Mesodermal cell (in vitro differentiated cells): ENCODE measurements around the gene KCNQ5.

Experiments used
- H3K27ac ChIP-seq: 2 replicates; pipeline ENCODE4 v1.7.0; 2013; ENCODE audit warnings: mild to moderate bottlenecking, low read depth, low read length, moderate library complexity; ENCODE audit not compliant: severe bottlenecking
- H3K36me3 ChIP-seq: 2 replicates; pipeline ENCODE4 v1.7.1; 2013; ENCODE audit warnings: mild to moderate bottlenecking, low read length, moderate library complexity; ENCODE audit not compliant: control insufficient read depth, insufficient read depth
- H3K4me1 ChIP-seq: one replicate; pipeline ENCODE4 v1.7.1; 2013; ENCODE audit warnings: mild to moderate bottlenecking, low read length; ENCODE audit not compliant: insufficient read depth, control insufficient read depth, poor library complexity, severe bottlenecking
- H3K4me3 ChIP-seq: 2 replicates; pipeline ENCODE4 v1.7.0; 2013; ENCODE audit warnings: low read length, control low read depth, mild to moderate bottlenecking; ENCODE audit not compliant: insufficient read depth, poor library complexity, severe bottlenecking; ENCODE audit errors: extremely low read depth
- H3K9me3 ChIP-seq: 2 replicates; pipeline ENCODE4 v1.7.1; 2013; ENCODE audit warnings: mild to moderate bottlenecking, low read length, moderate library complexity; ENCODE audit not compliant: control insufficient read depth
- WGBS, 2 experiments: methylation state at CpG; one replicate each; pipeline ENCODE4 v1.1.5; 2013; ENCODE audit warnings: missing lambda C conversion rate in 2 of 2; ENCODE audit not compliant: insufficient coverage in 2 of 2; 5-methylcytosine and 5-hydroxymethylcytosine counted together

KCNQ5 gene

DNA sequence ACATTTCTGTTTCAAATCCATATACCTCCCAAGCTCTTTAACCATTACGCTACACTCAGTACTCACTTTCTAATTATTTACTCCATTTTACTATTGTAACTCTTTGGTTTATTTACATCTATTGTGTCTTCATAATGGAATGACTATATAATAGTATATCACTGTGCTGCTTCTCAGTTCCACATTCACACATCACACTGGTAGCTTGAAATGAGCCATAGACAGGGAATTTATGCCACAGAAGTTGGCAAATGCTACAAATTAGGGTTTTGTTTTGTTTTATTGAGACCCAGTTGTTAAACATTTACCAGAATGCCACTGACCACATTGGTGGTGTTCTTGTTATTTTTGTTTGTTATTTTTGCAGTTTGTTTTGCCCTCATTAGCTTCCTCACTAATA lies 213.9 kb downstream of the KCNQ5 start:
- no peaks in the 10 kb centered on the region for H3K9me3 ChIP-seq
- no peak overlapping the region for H3K27ac ChIP-seq
- no peak overlapping the region for H3K4me3 ChIP-seq
- 100% methylated on average over 1 of the region's 1 CpG; no CpG with 5 or more reads in 1 of the 2 experiments for WGBS, 2 experiments
- no peaks in the 10 kb centered on the region for H3K4me1 ChIP-seq
- no peaks in the 10 kb centered on the region for H3K36me3 ChIP-seq

DNA sequence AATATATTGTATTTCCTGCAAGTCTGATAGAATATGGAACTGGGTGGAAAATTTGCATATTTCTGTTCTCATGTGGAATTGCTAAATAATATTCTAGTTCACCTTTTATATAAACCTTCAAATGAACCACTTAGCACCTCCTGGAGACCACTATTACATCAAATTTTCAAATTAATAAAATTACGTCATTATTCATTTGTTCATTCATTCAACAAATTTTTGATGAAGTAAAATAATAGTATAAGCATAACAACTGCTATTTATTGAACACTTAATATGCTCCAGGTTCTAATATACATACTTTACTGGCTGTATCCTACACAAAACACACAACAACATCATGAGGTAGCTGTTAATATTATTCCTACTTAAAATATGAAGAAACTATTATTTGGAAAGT lies 215.1 kb downstream of the KCNQ5 start:
- Histone ChIP-seq H3K4me3 (no peak overlapping the region), H3K4me1 (no peaks in the 10 kb centered on the region), H3K36me3 (no peaks in the 10 kb centered on the region), H3K27ac (no peak overlapping the region), H3K9me3 (no peaks in the 10 kb centered on the region)
- no CpG with 5 or more reads among the region's 1 CpG for WGBS, 2 experiments

DNA sequence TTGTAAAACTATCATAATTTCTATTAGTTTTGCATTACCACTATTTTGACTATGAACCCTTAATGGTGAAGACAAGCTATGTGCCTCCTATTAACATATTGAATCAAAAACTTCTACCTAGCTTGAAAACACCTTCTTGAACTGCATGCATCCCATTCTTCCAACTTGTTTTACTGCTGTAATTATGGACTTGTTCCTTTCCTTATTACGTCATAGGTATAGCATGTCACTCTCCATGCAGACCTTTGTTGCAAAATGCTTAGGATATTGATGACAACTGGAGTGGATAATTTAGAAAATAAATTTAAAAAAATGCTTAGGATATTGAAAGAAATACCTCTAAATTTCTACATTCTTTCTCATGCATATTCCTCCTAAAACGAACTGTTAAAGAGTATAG lies 219.3 kb downstream of the KCNQ5 start:
- no peak overlapping the region for H3K27ac ChIP-seq
- no peak overlapping the region for H3K4me3 ChIP-seq
- no peaks in the 10 kb centered on the region for H3K9me3 ChIP-seq
- H3K36me3 ChIP-seq: no peaks in the 10 kb centered on the region
- H3K4me1 ChIP-seq: no peaks in the 10 kb centered on the region
- 100% methylated on average over 1 of the region's 2 CpGs; no CpG with 5 or more reads in 1 of the 2 experiments for WGBS, 2 experiments

DNA sequence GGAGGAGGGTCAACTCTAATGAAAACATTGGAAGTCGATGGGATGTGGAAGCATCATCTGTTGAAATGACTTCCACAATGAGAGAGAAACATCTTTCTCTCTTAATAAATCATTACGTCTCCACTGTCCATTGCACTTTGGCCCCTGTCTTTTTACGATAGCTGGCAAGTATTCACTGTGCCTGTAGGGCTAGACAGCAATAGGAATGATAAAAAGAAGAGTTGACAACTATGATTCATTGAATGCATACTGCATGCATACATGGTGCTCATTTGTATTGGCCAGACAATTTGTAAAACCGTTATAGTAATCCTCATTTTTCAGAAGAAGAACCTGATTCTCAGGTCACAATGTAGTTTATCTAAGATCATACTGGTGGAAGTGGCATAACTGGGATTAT lies 220.3 kb downstream of the KCNQ5 start:
- Histone ChIP-seq H3K27ac (no peak overlapping the region), H3K36me3 (no peaks in the 10 kb centered on the region), H3K4me3 (no peak overlapping the region), H3K4me1 (no peaks in the 10 kb centered on the region), H3K9me3 (no peaks in the 10 kb centered on the region)
- WGBS, 2 experiments: 100% methylated on average over 1 to 2 of the region's 4 CpGs

DNA sequence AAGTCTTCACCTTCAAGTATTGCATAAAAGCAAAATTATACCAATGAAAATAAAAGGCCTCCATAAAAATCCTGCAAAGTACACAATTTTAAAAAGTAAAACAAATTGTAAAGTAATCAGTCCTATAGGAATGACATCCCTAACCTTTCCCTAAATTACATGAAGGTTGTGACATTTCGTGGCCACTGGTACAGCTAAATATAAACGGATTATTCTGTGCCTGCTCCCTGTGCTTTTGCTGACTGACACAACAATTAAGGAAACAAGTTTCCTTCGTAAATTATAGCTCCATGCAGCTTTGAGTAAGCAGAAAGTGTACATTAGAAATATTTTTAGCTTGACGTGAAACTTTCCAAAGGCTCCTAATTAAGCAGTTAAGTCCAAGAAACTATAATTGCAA lies 222.8 kb downstream of the KCNQ5 start:
- Histone ChIP-seq H3K36me3 (no peaks in the 10 kb centered on the region), H3K4me1 (no peaks in the 10 kb centered on the region), H3K9me3 (no peaks in the 10 kb centered on the region), H3K27ac (no peak overlapping the region), H3K4me3 (no peak overlapping the region)
- WGBS, 2 experiments: 88 to 92% methylated on average over 2 to 3 of the region's 4 CpGs

DNA sequence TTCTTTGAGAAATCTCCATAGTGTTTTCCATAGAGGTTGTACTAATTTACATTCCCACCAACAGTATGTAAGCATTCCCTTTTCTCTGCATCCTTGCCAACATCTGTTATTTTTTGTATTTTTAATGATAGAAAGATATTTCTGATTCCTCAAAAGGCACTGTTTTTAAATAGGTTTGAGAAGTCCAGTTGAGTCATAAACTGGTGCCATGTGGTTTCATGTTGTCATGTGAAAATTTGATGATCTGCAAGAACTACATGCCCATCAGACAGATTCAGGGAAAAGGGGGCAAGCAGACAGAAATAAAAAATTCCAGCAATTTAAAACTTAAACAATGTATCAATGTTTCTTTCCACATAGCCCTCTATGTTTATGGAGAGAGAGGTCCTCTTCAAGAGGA lies 227.5 kb downstream of the KCNQ5 start:
- H3K4me3 ChIP-seq: no peak overlapping the region
- H3K27ac ChIP-seq: no peak overlapping the region
- no peaks in the 10 kb centered on the region for H3K36me3 ChIP-seq
- no peaks in the 10 kb centered on the region for H3K4me1 ChIP-seq
- no peaks in the 10 kb centered on the region for H3K9me3 ChIP-seq

DNA sequence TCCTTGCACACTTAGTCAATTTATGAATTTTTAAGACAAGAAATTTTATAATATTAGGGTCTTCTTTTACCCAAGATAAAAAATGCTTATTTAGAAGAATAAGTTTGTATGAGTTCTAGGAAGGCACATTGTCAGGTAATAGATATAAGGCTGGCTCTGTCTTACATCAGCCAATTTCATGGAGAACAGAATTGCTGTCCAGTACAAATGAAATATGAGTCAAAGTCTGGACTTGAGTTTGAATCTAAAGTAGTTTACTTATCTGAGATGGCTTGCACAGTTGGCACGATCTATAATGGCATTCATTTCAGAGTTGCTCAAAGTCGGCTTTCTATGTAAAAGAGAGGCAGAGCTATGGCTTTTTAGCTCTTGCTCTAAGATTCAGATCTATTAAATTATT lies 228.2 kb downstream of the KCNQ5 start:
- Histone ChIP-seq H3K4me1 (no peaks in the 10 kb centered on the region), H3K27ac (no peak overlapping the region), H3K9me3 (no peaks in the 10 kb centered on the region), H3K36me3 (no peaks in the 10 kb centered on the region), H3K4me3 (no peak overlapping the region)
- no CpG with 5 or more reads among the region's 2 CpGs for WGBS, 2 experiments

DNA sequence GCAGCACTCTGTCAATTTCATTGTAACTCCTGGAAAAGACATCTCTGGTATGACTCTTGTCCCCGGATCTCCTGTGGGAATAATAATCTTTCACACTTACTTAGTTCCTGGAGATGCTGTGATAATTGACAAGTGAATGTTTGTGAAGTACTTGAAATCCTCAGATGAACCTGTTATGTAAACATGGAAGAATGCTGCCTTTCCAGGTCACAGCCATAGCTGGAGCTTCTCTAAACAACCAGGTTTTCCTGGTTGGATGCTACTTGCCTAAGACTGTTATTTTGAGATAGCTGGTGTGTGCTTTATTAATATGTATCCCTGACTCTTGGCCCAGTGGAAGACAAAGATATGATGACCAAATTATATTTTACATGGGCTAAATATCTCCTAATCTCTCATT lies 228.6 kb downstream of the KCNQ5 start:
- Histone ChIP-seq H3K4me1 (no peaks in the 10 kb centered on the region), H3K9me3 (no peaks in the 10 kb centered on the region), H3K27ac (no peak overlapping the region), H3K36me3 (no peaks in the 10 kb centered on the region), H3K4me3 (no peak overlapping the region)
- WGBS, 2 experiments: no CpG with 5 or more reads among the region's 1 CpG

DNA sequence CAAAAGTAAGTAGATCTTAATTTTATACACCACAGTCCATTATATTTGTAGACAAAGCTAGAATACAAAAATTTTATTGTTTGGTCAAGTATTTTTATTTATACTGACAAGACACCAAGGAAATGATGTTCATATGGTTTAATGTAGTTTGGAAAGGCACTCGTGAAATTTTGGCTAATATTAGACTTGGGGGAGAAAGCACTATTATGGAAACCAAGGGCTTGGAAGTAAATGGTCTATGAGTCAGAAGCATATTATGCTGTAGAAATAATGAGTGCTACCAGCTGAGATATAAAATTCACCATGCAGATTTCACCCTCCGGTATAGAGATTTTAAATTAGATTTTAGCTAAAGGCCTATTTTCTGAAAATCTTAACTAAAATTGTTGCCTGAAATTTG lies 233.6 kb downstream of the KCNQ5 start:
- peaks cover 6% of the 10 kb centered on the region for H3K4me1 ChIP-seq
- no peak overlapping the region for H3K27ac ChIP-seq
- WGBS, 2 experiments: 100% methylated on average over 1 of the region's 2 CpGs
- H3K36me3 ChIP-seq: no peaks in the 10 kb centered on the region
- no peak overlapping the region for H3K4me3 ChIP-seq
- no peaks in the 10 kb centered on the region for H3K9me3 ChIP-seq

DNA sequence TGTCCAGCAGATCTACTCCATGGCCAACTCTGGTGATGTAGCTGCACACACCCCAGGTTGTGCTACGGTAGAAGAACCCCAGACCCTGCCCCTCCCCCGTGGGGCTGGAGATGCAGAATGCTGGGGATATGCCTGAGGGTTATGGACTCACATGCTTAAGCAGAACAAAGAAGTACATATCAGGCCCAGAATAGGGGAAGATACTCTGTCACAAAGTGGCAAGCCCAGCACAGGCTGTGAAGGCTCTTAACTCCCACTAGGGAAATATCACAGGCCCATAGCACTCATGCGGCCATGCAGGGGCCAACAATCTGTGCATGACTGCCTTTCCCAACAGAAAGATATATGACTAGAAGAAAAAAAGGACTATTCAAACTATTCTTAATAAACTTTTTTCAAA lies 234.9 kb downstream of the KCNQ5 start:
- Histone ChIP-seq H3K36me3 (no peaks in the 10 kb centered on the region), H3K9me3 (no peaks in the 10 kb centered on the region), H3K4me3 (no peak overlapping the region), H3K4me1 (peaks cover 15% of the 10 kb centered on the region), H3K27ac (no peak overlapping the region)
- WGBS, 2 experiments: no CpG with 5 or more reads among the region's 3 CpGs

DNA sequence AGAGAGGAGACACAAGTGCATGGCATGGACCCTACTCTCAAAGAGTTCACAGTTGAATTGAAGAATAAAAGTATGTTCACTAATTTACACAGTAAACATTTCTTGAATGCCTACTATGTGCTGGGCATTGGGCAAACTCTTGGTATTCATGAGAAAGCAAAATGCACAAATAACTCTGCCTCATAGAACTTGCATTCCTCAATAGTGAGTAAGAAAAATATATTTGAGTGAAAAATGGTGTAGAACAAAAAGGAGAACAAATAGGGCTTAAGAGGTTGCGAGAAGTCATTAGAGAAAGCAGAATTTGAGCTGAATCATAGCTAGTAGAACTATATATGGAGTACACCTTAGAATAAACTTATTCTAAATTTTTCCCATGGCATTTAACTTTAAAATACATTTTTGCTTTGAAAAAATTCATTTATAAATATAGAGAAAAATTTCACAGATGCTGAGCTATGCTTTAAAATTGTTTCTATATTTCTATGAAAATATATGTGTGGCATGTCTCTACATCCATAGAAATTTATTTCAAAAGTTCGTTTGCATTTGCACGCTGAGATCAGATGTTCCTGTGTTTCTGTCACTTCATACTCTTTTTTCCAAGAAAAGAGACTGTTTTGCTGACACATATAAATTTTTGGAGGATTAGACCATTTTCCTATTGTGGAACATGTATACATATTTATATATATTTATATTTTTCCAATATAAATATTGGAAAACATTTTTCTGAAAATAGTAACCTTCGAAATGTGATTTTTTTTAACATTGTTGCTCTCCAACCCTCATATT lies 236.1 kb downstream of the KCNQ5 start:
- H3K9me3 ChIP-seq: no peaks in the 10 kb centered on the region
- no peak overlapping the region for H3K27ac ChIP-seq
- H3K4me1 ChIP-seq: peaks cover 26% of the 10 kb centered on the region
- H3K4me3 ChIP-seq: no peak overlapping the region
- no CpG with 5 or more reads among the region's 4 CpGs for WGBS, 2 experiments
- H3K36me3 ChIP-seq: no peaks in the 10 kb centered on the region
